Measurements from ENCODE around the gene ATXN3. TPM values are rescaled to one million over a fixed set of nuclear protein-coding genes. Genes with fewer than 3 reads are reported as not detected.

The ATXN3 gene
- total and polyA plus RNA-seq, 2 donors (not counting 1 experiment from before 2014, with no cell fraction given): 34.1 to 63.3 TPM

- no peak for DNase-seq (ENCODE audit: low read depth in 2 of 2)
- H3K27ac ChIP-seq (ENCODE audit: insufficient read depth, low read length): no peak overlapping the region
- no peak overlapping the region for H2AFZ ChIP-seq (ENCODE audit: low read length)
- no peak overlapping the region for H3K9ac ChIP-seq (ENCODE audit: insufficient read depth, low read length)
- H3K4me2 ChIP-seq (ENCODE audit: extremely low read depth, insufficient read depth, low read length): peak overlapping the region; percentile 99
- TF ChIP-seq CTCF (conservative IDR thresholded peaks at IDR 0.05 in 1 of 2, IDR thresholded peaks at IDR 0.05 in 1 of 2; ENCODE audit: low read depth in 1 of 2, low read length in 2 of 2): no peak
- no peak for TF ChIP-seq EZH2 (IDR thresholded peaks at IDR 0.05; ENCODE audit: low read length, missing control alignments)
- no peaks in the 10 kb centered on the region for H4K20me1 ChIP-seq (ENCODE audit: control insufficient read depth, extremely low read depth, insufficient read depth, low read length)
- peak overlapping the region in 2 of 4 experiments; percentile 87 to 98 for H3K4me3 ChIP-seq (replicated peaks in 1 of 4; ENCODE audit: control extremely low read depth in 1 of 4, insufficient read depth in 1 of 4, low read depth in 3 of 4, low read length in 4 of 4)
- H3K79me2 ChIP-seq (ENCODE audit: control insufficient read depth, insufficient read depth, low read length): peaks cover 34% of the 10 kb centered on the region
- H3K4me1 ChIP-seq (ENCODE audit: control insufficient read depth, extremely low read depth, insufficient read depth, low read length): peaks cover 2% of the 10 kb centered on the region
- H3K36me3 ChIP-seq (ENCODE audit: control insufficient read depth, insufficient read depth, low read length): peaks cover 2% of the 10 kb centered on the region
- no peaks in the 10 kb centered on the region for H3K27me3 ChIP-seq (ENCODE audit: control insufficient read depth, insufficient read depth, low read length)
- no peaks in the 10 kb centered on the region for H3K9me3 ChIP-seq (ENCODE audit: control insufficient read depth, insufficient read depth, low read depth, low read length)
Measured at GRCh38 chr14:92041203-92041602, 65.2 kb downstream of the ATXN3 start.

GRCh38 chr14:92040431-92041051 lies 65.8 kb downstream of the ATXN3 start:
- Histone ChIP-seq H3K27ac (ENCODE audit: insufficient read depth, low read length) (peak overlapping the region; percentile 99), H3K4me2 (ENCODE audit: extremely low read depth, insufficient read depth, low read length) (peak overlapping the region; percentile 99), H2AFZ (ENCODE audit: low read length) (peak overlapping the region; percentile 87), H3K9ac (ENCODE audit: insufficient read depth, low read length) (peak overlapping the region; percentile 98), H3K27me3 (ENCODE audit: control insufficient read depth, insufficient read depth, low read length) (no peaks in the 10 kb centered on the region), H4K20me1 (ENCODE audit: control insufficient read depth, extremely low read depth, insufficient read depth, low read length) (no peaks in the 10 kb centered on the region), H3K4me1 (ENCODE audit: control insufficient read depth, extremely low read depth, insufficient read depth, low read length) (peaks cover 2% of the 10 kb centered on the region), H3K9me3 (ENCODE audit: control insufficient read depth, insufficient read depth, low read depth, low read length) (no peaks in the 10 kb centered on the region), H3K4me3 (replicated peaks in 1 of 4; ENCODE audit: control extremely low read depth in 1 of 4, insufficient read depth in 1 of 4, low read depth in 3 of 4, low read length in 4 of 4) (peak overlapping the region; percentile 63 to 98 (median 84)), H3K79me2 (ENCODE audit: control insufficient read depth, insufficient read depth, low read length) (peaks cover 41% of the 10 kb centered on the region), H3K36me3 (ENCODE audit: control insufficient read depth, insufficient read depth, low read length) (peaks cover 2% of the 10 kb centered on the region)
- no peak for TF ChIP-seq CTCF (conservative IDR thresholded peaks at IDR 0.05 in 1 of 2, IDR thresholded peaks at IDR 0.05 in 1 of 2; ENCODE audit: low read depth in 1 of 2, low read length in 2 of 2)
- no peak for TF ChIP-seq EZH2 (IDR thresholded peaks at IDR 0.05; ENCODE audit: low read length, missing control alignments)
- DNase-seq (ENCODE audit: low read depth in 2 of 2): peak; percentile 19 to 59

GRCh38 chr14:92039719-92040430 lies 66.5 kb downstream of the ATXN3 start, which contains the start of gene TRIP11:
Gene TRIP11 (minus strand): TSS chr14:92040059. CDS start chr14:92039685, 374 bp downstream.
- Histone ChIP-seq H3K9ac (ENCODE audit: insufficient read depth, low read length) (peak within 1 kb of the TSS; percentile 98), H3K4me1 (ENCODE audit: control insufficient read depth, extremely low read depth, insufficient read depth, low read length) (peaks cover 2% of the 10 kb centered on the region), H3K27ac (ENCODE audit: insufficient read depth, low read length) (peak within 1 kb of the TSS; percentile 99), H3K4me2 (ENCODE audit: extremely low read depth, insufficient read depth, low read length) (peak within 1 kb of the TSS; percentile 99), H3K36me3 (ENCODE audit: control insufficient read depth, insufficient read depth, low read length) (peaks cover 2% of the 10 kb centered on the region), H3K4me3 (replicated peaks in 1 of 4; ENCODE audit: control extremely low read depth in 1 of 4, insufficient read depth in 1 of 4, low read depth in 3 of 4, low read length in 4 of 4) (peak within 1 kb of the TSS; percentile 63 to 98 (median 84)), H4K20me1 (ENCODE audit: control insufficient read depth, extremely low read depth, insufficient read depth, low read length) (no peaks in the 10 kb centered on the region), H3K27me3 (ENCODE audit: control insufficient read depth, insufficient read depth, low read length) (no peaks in the 10 kb centered on the region), H3K9me3 (ENCODE audit: control insufficient read depth, insufficient read depth, low read depth, low read length) (no peaks in the 10 kb centered on the region), H3K79me2 (ENCODE audit: control insufficient read depth, insufficient read depth, low read length) (peaks cover 44% of the 10 kb centered on the region), H2AFZ (ENCODE audit: low read length) (peak within 1 kb of the TSS; percentile 87)
- DNase-seq (ENCODE audit: low read depth in 2 of 2): peak; percentile 94
- no peak for TF ChIP-seq CTCF (conservative IDR thresholded peaks at IDR 0.05 in 1 of 2, IDR thresholded peaks at IDR 0.05 in 1 of 2; ENCODE audit: low read depth in 1 of 2, low read length in 2 of 2)
- no peak for TF ChIP-seq EZH2 (IDR thresholded peaks at IDR 0.05; ENCODE audit: low read length, missing control alignments)
